SK-N-SH (cell line): ENCODE results near the gene PRR16. TPM values are rescaled to one million over a fixed set of nuclear protein-coding genes. Genes with fewer than 3 reads are reported as not detected.

Experiments used
- CTCF ChIA-PET: fragments of 300-600, 350-600 bp; formaldehyde crosslinking; extraction: SDS; loops from one replicate; lab custom pipeline; 2021; lab: Yijun Ruan, JAX
- POLR2A ChIA-PET: fragments of 350-600 bp; sonication (Branson Sonifier 250); formaldehyde crosslinking; extraction: SDS; loops from one replicate; lab custom pipeline; 2020; ENCODE audit warnings: antibody characterized with exemption, inconsistent platforms; lab: Yijun Ruan, JAX
- DNase-seq: peaks from one replicate; pipeline ENCODE4 v3.0.0; 2012
- H2AFZ ChIP-seq: fragments of 200-600 bp; sonication (generic); 2 replicates; pipeline ENCODE4 v1.8.1; 2016; ENCODE audit warnings: antibody characterized with exemption, mild to moderate bottlenecking, low read depth
- H3F3A ChIP-seq: fragments of 200-600 bp; sonication (generic); replicated peaks from 2 replicates; pipeline ENCODE3; 2016; ENCODE audit warnings: antibody characterized with exemption, mild to moderate bottlenecking; ENCODE audit not compliant: insufficient read depth
- H3K27ac ChIP-seq, 2 experiments: fragments of 200-500 bp in 1 of 2; fragments of 200-600 bp in 1 of 2; sonication (Bioruptor generic) in 1 of 2; sonication (generic), shearing (Covaris generic) in 1 of 2; 2 replicates each; pipeline versions ENCODE4 v1.5.1 to v1.6.1; 2014 to 2016; ENCODE audit warnings: low read depth in 2 of 2, inconsistent platforms in 1 of 2, low read length in 1 of 2, mild to moderate bottlenecking in 1 of 2, mixed read lengths in 1 of 2
- H3K27me3 ChIP-seq: fragments of 200-600 bp; sonication (generic), shearing (Covaris generic); 2 replicates; pipeline ENCODE4 v1.6.1; 2016; ENCODE audit warnings: mixed run types; ENCODE audit not compliant: insufficient read depth
- H3K36me3 ChIP-seq, 2 experiments: fragments of 200-500 bp in 1 of 2; fragments of 200-600 bp in 1 of 2; sonication (Bioruptor generic) in 1 of 2; sonication (generic) in 1 of 2; replicated peaks in 1 of 2; 2 replicates each; pipeline versions ENCODE3 to v1.5.1; 2014 to 2016; ENCODE audit warnings: low read length in 1 of 2, mild to moderate bottlenecking in 1 of 2; ENCODE audit not compliant: insufficient read depth in 2 of 2, control insufficient read depth in 1 of 2
- H3K4me1 ChIP-seq, 2 experiments: fragments of 200-500 bp in 1 of 2; fragments of 200-600 bp in 1 of 2; sonication (Bioruptor generic) in 1 of 2; sonication (generic), shearing (Covaris generic) in 1 of 2; 2 replicates each; pipeline versions ENCODE4 v1.5.1 to v1.6.1; 2014 to 2016; ENCODE audit warnings: low read depth in 1 of 2, low read length in 1 of 2, mixed run types in 1 of 2; ENCODE audit not compliant: insufficient read depth in 2 of 2, control insufficient read depth in 1 of 2
- H3K4me2 ChIP-seq: fragments of 200-600 bp; sonication (generic), shearing (Covaris generic); 2 replicates; pipeline ENCODE4 v1.6.1; 2017; ENCODE audit warnings: mixed run types
- H3K4me3 ChIP-seq, 2 experiments: fragments of 200-500 bp in 1 of 2; fragments of 200-600 bp in 1 of 2; sonication (Bioruptor generic) in 1 of 2; sonication (generic), shearing (Covaris generic) in 1 of 2; 2 replicates each; pipeline versions ENCODE4 v1.5.1 to v1.8.1; 2014 to 2016; ENCODE audit warnings: low read depth in 2 of 2, inconsistent platforms in 1 of 2, low read length in 1 of 2, mild to moderate bottlenecking in 1 of 2, mixed read lengths in 1 of 2, moderate library complexity in 1 of 2
- H3K79me2 ChIP-seq: fragments of 200-600 bp; sonication (generic); 2 replicates; pipeline ENCODE4 v1.8.1; 2017; ENCODE audit warnings: mild to moderate bottlenecking; ENCODE audit not compliant: insufficient read depth
- H3K9ac ChIP-seq: fragments of 200-600 bp; sonication (generic); 2 replicates; pipeline ENCODE4 v1.6.1; 2017; ENCODE audit warnings: mixed run types
- H3K9me2 ChIP-seq: fragments of 200-600 bp; sonication (generic); 2 replicates; pipeline ENCODE4 v1.6.1; 2017; ENCODE audit warnings: mixed run types
- H3K9me3 ChIP-seq: fragments of 200-600 bp; sonication (generic); 2 replicates; pipeline ENCODE4 v1.6.1; 2017; ENCODE audit warnings: mixed run types, mild to moderate bottlenecking, moderate library complexity
- H4K20me1 ChIP-seq: fragments of 200-600 bp; sonication (generic); 2 replicates; pipeline ENCODE4 v1.6.1; 2017; ENCODE audit warnings: mild to moderate bottlenecking, mixed run types; ENCODE audit not compliant: insufficient read depth
- CTCF ChIP-seq: fragments of 200-600 bp; sonication (generic); IDR thresholded peaks from 2 replicates; pipeline ENCODE4 v1.6.1; 2017; ENCODE audit warnings: antibody characterized with exemption, mild to moderate bottlenecking, moderate library complexity
- FOXM1 ChIP-seq: IDR thresholded peaks from 2 replicates; pipeline ENCODE4 v1.4.0; 2012; ENCODE audit warnings: low read depth, mild to moderate bottlenecking
- MEF2A ChIP-seq: IDR thresholded peaks from 2 replicates; pipeline ENCODE4 v1.4.0; 2012; ENCODE audit warnings: low read depth, borderline replicate concordance
- MXI1 ChIP-seq: IDR thresholded peaks from 2 replicates; pipeline ENCODE4 v1.6.1; 2012; ENCODE audit warnings: mild to moderate bottlenecking, low read depth, low read length, improper control_type of control experiment
- NRF1 ChIP-seq: IDR thresholded peaks from 2 replicates; pipeline ENCODE4 v1.6.1; 2012; ENCODE audit warnings: low read depth, mild to moderate bottlenecking, low read length
- POLR2AphosphoS5 ChIP-seq: IDR thresholded peaks from 2 replicates; pipeline ENCODE4 v1.6.1; 2012; ENCODE audit warnings: low read depth, low read length
- RCOR1 ChIP-seq: fragments of 150-350 bp; IDR thresholded peaks from 2 replicates; pipeline ENCODE4 v1.6.1; 2017; ENCODE audit warnings: antibody characterized with exemption, low read length
- RFX5 ChIP-seq: IDR thresholded peaks from 2 replicates; pipeline ENCODE4 v1.6.1; 2012; ENCODE audit warnings: mild to moderate bottlenecking, improper control_type of control experiment, low read length
- SMC3 ChIP-seq: IDR thresholded peaks from 2 replicates; pipeline ENCODE4 v1.6.1; 2012; ENCODE audit warnings: low read depth, low read length, improper control_type of control experiment
- TAF1 ChIP-seq: IDR thresholded peaks from 2 replicates; pipeline ENCODE4 v1.6.1; 2012; ENCODE audit warnings: low read depth, mild to moderate bottlenecking, low read length, moderate library complexity, borderline replicate concordance
- TEAD4 ChIP-seq: IDR thresholded peaks from 2 replicates; pipeline ENCODE4 v1.4.0; 2012; ENCODE audit warnings: mild to moderate bottlenecking, borderline replicate concordance; ENCODE audit not compliant: insufficient read depth
- WGBS: methylation state at CpG from one replicate; pipeline ENCODE4 v1.1.6; 2017; ENCODE audit warnings: low lambda C conversion rate; 5-methylcytosine and 5-hydroxymethylcytosine counted together
- polyA plus RNA-seq, 3 experiments: library from polyadenylated mRNA; depleted of rRNA; stranded (reverse); fragments of >200 nt; gene quantifications; 2 replicates each; pipeline ENCODE4 v1.2.3, GENCODE V29; 2012
- TF ChIP-seq, protein P1 (sequence below): IDR thresholded peaks from 2 replicates; pipeline ENCODE4 v1.6.1; 2012; ENCODE audit warnings: mild to moderate bottlenecking, low read depth, low read length, moderate library complexity
- TF ChIP-seq, protein P2 (sequence below): IDR thresholded peaks from 2 replicates; pipeline ENCODE4 v1.4.0; 2012; ENCODE audit warnings: low read depth

Gene PRR16
- polyA plus RNA-seq, 1 of the 3 experiments (the other 2 are of a cell fraction), result 26.7 TPM

GRCh38 chr5:120568711-120569110, 104.6 kb downstream of the PRR16 start:
- H3K9me3 ChIP-seq, result no peaks in the 10 kb centered on the region
- peaks cover 33% of the 10 kb centered on the region; the same call in 1 of the 2 replicates for H3K79me2 ChIP-seq
- DNase-seq, result no peak
- H3K9ac ChIP-seq, result no peak overlapping the region
- peaks cover 3% of the 10 kb centered on the region for H3F3A ChIP-seq
- TF ChIP-seq SMC3 (no peak), MEF2A (no peak), NRF1 (no peak), CTCF (no peak), RCOR1 (no peak), TEAD4 (no peak), POLR2AphosphoS5 (no peak), FOXM1 (no peak), RFX5 (no peak), MXI1 (no peak)
- TF ChIP-seq, protein P1, sequence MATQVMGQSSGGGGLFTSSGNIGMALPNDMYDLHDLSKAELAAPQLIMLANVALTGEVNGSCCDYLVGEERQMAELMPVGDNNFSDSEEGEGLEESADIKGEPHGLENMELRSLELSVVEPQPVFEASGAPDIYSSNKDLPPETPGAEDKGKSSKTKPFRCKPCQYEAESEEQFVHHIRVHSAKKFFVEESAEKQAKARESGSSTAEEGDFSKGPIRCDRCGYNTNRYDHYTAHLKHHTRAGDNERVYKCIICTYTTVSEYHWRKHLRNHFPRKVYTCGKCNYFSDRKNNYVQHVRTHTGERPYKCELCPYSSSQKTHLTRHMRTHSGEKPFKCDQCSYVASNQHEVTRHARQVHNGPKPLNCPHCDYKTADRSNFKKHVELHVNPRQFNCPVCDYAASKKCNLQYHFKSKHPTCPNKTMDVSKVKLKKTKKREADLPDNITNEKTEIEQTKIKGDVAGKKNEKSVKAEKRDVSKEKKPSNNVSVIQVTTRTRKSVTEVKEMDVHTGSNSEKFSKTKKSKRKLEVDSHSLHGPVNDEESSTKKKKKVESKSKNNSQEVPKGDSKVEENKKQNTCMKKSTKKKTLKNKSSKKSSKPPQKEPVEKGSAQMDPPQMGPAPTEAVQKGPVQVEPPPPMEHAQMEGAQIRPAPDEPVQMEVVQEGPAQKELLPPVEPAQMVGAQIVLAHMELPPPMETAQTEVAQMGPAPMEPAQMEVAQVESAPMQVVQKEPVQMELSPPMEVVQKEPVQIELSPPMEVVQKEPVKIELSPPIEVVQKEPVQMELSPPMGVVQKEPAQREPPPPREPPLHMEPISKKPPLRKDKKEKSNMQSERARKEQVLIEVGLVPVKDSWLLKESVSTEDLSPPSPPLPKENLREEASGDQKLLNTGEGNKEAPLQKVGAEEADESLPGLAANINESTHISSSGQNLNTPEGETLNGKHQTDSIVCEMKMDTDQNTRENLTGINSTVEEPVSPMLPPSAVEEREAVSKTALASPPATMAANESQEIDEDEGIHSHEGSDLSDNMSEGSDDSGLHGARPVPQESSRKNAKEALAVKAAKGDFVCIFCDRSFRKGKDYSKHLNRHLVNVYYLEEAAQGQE, result no peak
- TF ChIP-seq, protein P2, sequence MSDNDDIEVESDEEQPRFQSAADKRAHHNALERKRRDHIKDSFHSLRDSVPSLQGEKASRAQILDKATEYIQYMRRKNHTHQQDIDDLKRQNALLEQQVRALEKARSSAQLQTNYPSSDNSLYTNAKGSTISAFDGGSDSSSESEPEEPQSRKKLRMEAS, result no peak
- ChIA-PET CTCF (interaction anchor here (0.9 kb wide), 1 partner anchor 34 kb away, joined by 3 read pairs; no protein-coding TSS in a partner anchor), POLR2A (no interaction called here)
- no peak overlapping the region for H3K4me3 ChIP-seq
- no peak overlapping the region for H3K4me2 ChIP-seq
- H3K4me1 ChIP-seq, result peaks cover 0 to 7% of the 10 kb centered on the region in 2 experiments; a peak in 2 of 4 replicates
- peaks cover 0 to 14% of the 10 kb centered on the region in 2 experiments for H3K36me3 ChIP-seq
- H4K20me1 ChIP-seq, result no peaks in the 10 kb centered on the region
- H3K9me2 ChIP-seq, result no peaks in the 10 kb centered on the region
- H2AFZ ChIP-seq, result no peak overlapping the region
- no peaks in the 10 kb centered on the region for H3K27me3 ChIP-seq
- no peak overlapping the region for H3K27ac ChIP-seq

DNA sequence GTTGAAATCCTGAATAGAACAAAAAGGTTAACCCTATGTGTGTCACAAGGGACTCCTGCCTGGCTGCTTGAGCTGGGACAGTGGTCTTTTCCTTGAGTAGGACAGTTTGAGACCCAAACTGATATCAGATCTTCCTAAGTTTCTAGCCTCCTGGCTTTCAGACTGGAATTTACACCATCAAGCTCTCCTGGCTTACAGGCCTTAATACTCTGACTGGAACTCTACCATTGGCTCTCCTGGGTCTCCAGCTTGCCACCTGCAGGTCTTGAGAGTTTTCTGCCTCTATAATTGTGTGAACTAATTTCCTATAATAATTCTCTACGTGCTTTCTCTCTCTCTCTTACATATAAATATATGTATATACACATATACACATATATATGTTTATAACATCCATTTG, 112.5 kb downstream of the PRR16 start:
- no peaks in the 10 kb centered on the region for H3K27me3 ChIP-seq
- no peak overlapping the region for H3K27ac ChIP-seq
- no peak overlapping the region for H3K9ac ChIP-seq
- H4K20me1 ChIP-seq, result no peaks in the 10 kb centered on the region
- no peak overlapping the region for H3K4me2 ChIP-seq
- H3K4me1 ChIP-seq, result no peaks in the 10 kb centered on the region
- 86% methylated on average over 1 of the region's 1 CpG for WGBS
- no peak overlapping the region for H2AFZ ChIP-seq
- CTCF ChIA-PET, result no interaction called here
- TF ChIP-seq TAF1, result no peak
- H3K79me2 ChIP-seq, result peaks cover 26% of the 10 kb centered on the region
- no peak for DNase-seq
- H3K9me3 ChIP-seq, result no peaks in the 10 kb centered on the region
- POLR2A ChIA-PET, result no interaction called here
- no peak overlapping the region for H3K4me3 ChIP-seq
- no peaks in the 10 kb centered on the region for H3K36me3 ChIP-seq
- H3F3A ChIP-seq, result peaks cover 4% of the 10 kb centered on the region
- H3K9me2 ChIP-seq, result no peaks in the 10 kb centered on the region
